T-helper 17 cell (primary cell): ENCODE results near the gene MYO5B. TPM values are rescaled to one million over a fixed set of nuclear protein-coding genes. Genes with fewer than 3 reads are reported as not detected.
"Not testable (repeated sequence)": the region's sequence is repeated elsewhere in the genome, so short reads cannot be mapped to it uniquely, and the experiment has no call there.

Source experiments
- ATAC-seq: fragments of 150-1000 bp; cut with Tn5 transposase; 2 replicates; pipeline ENCODE4 v1.10.0; 2021; ENCODE audit warnings: mild to moderate bottlenecking, moderate library complexity
- DNase-seq, 3 donors: peaks; one replicate each; pipeline versions ENCODE4 v3.0.0 to v3.0.0-alpha.2; 2020 to 2021
- H3K9me3 ChIP-seq: one replicate; pipeline ENCODE4 v1.7.0; 2013; ENCODE audit warnings: low read length, mild to moderate bottlenecking; ENCODE audit not compliant: control insufficient read depth, poor library complexity, severe bottlenecking
- H3K27ac Mint-ChIP-seq: one replicate; pipeline ENCODE4 v1.8.0; 2022; ENCODE audit warnings: mild to moderate bottlenecking, moderate library complexity, mixed read lengths
- H3K27me3 Mint-ChIP-seq: one replicate; pipeline ENCODE4 v1.8.0; 2022; ENCODE audit warnings: mixed read lengths
- H3K36me3 Mint-ChIP-seq: one replicate; pipeline ENCODE4 v1.8.0; 2022; ENCODE audit warnings: low read depth, mixed read lengths
- H3K4me1 Mint-ChIP-seq: one replicate; pipeline ENCODE4 v1.8.0; 2022; ENCODE audit warnings: mild to moderate bottlenecking, mixed read lengths
- H3K4me3 Mint-ChIP-seq: one replicate; pipeline ENCODE4 v1.8.0; 2022; ENCODE audit warnings: mild to moderate bottlenecking, moderate library complexity, mixed read lengths
- total RNA-seq, 4 donors: library from RNA in 2 of 4; stranded (reverse) in 2 of 4; gene quantifications; one replicate each; pipeline ENCODE4 v1.2.3 and lab custom pipeline; 2022 to 2026

The MYO5B gene
- under 1 TPM in 1 of 2 donors, not detected in 1; 0.12 TPM for total RNA-seq
- 0.08 to 0.46 reads per million in 2 donors for total RNA-seq (lab: John Stamatoyannopoulos, UW)

GRCh38 chr18:50194631-50195532 is at the start of gene MYO5B:
MYO5B (minus strand) TSS chr18:50195147; CDS start chr18:50194793, 354 bp downstream.
- Mint-ChIP-seq H3K4me3 (peak within 1 kb of the TSS; percentile 77), H3K27me3 (peaks cover 82% of the 10 kb centered on the region), H3K4me1 (peaks cover 10% of the 10 kb centered on the region), H3K27ac (no peak within 1 kb of the TSS), H3K36me3 (peaks cover 7% of the 10 kb centered on the region)
- no peaks in the 10 kb centered on the region for H3K9me3 ChIP-seq
- DNase-seq (peak in 1 of 3 donors; percentile 31), ATAC-seq (peak; percentile 90)

DNA sequence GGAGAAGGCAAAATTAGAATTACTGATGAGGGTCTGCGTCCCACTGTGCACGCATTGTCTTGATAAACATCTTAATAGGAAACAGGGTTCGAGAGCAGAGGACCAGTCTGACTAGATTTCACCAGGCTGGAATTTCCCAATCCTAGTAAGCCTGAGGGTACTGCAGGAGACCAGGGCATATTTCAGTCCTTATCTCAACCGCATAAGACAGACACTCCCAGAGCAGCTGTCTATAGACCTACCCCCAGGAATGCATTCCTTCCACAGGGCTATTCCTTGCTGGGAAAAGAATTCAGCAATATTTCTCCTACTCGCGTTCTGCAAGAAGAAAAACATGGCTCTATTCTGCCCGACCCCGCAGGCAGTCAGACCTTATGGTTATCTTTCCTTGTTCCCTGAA is 46.8 kb upstream of the MYO5B start:
- H3K4me3 Mint-ChIP-seq, H3K9me3 ChIP-seq, H3K27ac Mint-ChIP-seq, H3K27me3 Mint-ChIP-seq, DNase-seq, H3K4me1 Mint-ChIP-seq, ATAC-seq, H3K36me3 Mint-ChIP-seq: not testable (repeated sequence)

- ATAC-seq, result no peak
Measured at GRCh38 chr18:50240080-50240563, 45.2 kb upstream of the MYO5B start.

DNA sequence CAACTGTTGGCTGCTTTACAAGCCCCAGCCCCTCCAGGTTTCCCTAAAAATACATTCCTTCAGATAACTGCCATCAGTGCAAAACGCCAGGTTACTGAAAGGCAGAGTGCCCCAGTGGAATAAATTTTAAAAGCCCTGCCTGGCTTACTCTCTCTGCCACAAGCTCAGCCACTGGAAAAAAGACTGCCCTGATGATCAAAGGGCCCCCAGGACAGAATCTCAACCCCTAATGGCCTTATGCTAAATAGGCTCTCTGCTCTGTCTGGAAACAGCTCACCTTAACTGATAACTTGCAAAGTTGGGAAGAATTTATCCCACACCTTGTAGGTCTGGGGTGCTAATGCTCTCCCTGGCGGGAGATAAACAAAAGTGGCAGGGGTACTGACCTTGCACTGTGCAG is 37.5 kb upstream of the MYO5B start:
- H3K9me3 ChIP-seq, result no peaks in the 10 kb centered on the region
- H3K27me3 Mint-ChIP-seq, result peaks cover 46% of the 10 kb centered on the region
- peaks cover 3% of the 10 kb centered on the region for H3K36me3 Mint-ChIP-seq
- H3K4me1 Mint-ChIP-seq, result peaks cover 4% of the 10 kb centered on the region
- H3K27ac Mint-ChIP-seq, result no peak overlapping the region
- ATAC-seq, result no peak
- H3K4me3 Mint-ChIP-seq, result no peak overlapping the region
- no peak for DNase-seq

More at GRCh38 chr18:50240080-50240563, 45.2 kb upstream of the MYO5B start:
- DNase-seq, result no peak
- Mint-ChIP-seq H3K36me3 (no peaks in the 10 kb centered on the region), H3K4me1 (no peaks in the 10 kb centered on the region), H3K27me3 (peaks cover under 1% of the 10 kb centered on the region), H3K27ac (no peak overlapping the region), H3K4me3 (no peak overlapping the region)
- H3K9me3 ChIP-seq, result no peaks in the 10 kb centered on the region

- peaks cover 5% of the 10 kb centered on the region for H3K36me3 Mint-ChIP-seq
- no peak overlapping the region for H3K4me3 Mint-ChIP-seq
- no peak for DNase-seq
- H3K27me3 Mint-ChIP-seq, result peaks cover 46% of the 10 kb centered on the region
- no peak for ATAC-seq
- H3K9me3 ChIP-seq, result no peaks in the 10 kb centered on the region
- peaks cover 4% of the 10 kb centered on the region for H3K4me1 Mint-ChIP-seq
- H3K27ac Mint-ChIP-seq, result no peak overlapping the region
Measured at GRCh38 chr18:50231621-50232020, 36.7 kb upstream of the MYO5B start.

DNA sequence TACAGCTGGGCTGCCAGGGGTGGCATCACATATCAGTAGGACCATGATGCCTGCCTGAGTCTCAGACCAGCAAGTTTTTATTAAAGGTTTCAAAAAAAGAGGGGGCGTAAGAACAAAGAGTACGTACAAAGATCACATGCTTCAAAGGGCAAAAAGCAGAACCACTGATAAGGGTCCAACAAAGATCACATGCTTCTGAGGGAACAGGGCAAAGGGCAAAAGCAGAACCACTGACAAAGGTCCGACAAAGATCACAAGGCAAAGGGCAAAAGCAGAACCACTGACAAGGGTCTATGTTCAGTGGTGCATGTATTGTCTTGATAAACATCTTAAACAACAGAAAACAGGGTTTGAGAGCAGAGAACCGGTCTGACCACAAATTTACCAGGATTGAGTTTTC is 25.3 kb upstream of the MYO5B start:
- ATAC-seq, H3K4me1 Mint-ChIP-seq, H3K27ac Mint-ChIP-seq, H3K4me3 Mint-ChIP-seq, DNase-seq, H3K36me3 Mint-ChIP-seq, H3K9me3 ChIP-seq: not testable (repeated sequence)
- H3K27me3 Mint-ChIP-seq, result peaks cover 61% of the 10 kb centered on the region

DNA sequence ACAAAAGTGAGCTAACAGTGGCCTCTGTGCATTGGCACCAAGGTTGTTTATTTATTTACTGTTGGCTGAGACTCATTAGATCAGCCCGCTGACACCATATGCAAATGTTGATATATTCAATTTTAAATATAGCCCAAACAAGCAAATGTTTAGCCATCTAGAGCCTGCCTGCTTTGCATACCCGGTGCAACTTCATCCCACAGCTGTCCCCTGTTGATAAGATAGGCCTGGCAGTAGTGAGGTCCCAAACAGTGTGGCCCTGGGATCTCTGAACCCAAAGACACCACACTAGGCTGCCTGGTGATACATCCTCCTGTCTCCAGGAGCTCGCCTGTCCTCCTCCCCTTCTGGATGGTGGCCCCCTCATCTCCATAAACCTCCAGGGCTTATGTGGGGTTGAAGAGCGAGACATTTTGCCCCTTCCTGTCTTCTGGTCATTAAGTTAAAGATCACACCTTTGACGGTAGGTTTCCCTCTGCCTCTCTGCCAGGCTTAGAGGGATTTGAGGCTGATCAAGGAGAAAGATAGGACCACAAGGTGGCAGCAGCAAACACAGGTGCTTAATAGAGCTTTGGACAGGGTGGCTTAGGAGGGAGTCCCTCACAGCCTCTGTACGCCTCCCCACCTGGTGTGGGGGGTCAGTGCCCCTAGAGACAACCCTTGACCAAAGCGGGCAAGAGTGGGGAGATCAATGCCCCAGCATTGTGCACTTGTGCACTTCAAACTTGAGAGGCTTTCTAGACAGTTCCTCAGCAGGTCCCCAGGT is 23.7 kb upstream of the MYO5B start:
- H3K9me3 ChIP-seq, result peaks cover 3% of the 10 kb centered on the region
- DNase-seq (peak in 1 of 3 donors; percentile 24), ATAC-seq (peak; percentile 52)
- Mint-ChIP-seq H3K27me3 (peaks cover 72% of the 10 kb centered on the region), H3K36me3 (peaks cover 3% of the 10 kb centered on the region), H3K4me3 (no peak overlapping the region), H3K4me1 (peaks cover 2% of the 10 kb centered on the region), H3K27ac (no peak overlapping the region)

DNA sequence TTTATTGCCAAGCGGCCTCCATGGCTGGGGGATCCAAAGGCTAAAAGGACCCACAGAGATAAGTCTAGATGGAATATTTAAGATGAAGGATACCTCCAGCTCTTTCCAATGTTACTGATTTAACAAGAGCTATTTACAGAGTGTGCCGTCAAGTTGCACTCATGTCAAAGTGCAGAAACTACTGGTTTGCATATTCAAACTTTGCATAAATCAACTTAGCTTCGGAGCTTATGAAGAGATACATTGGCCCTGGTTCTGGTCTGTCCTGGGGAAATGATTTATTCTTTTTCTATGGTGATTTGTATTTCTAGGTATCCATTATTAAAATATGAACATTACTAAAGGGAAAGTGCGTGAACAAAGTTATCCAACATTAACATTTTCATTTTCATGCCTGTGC is 14.4 kb upstream of the MYO5B start:
- peaks cover 4% of the 10 kb centered on the region for H3K36me3 Mint-ChIP-seq
- peaks cover 90% of the 10 kb centered on the region for H3K27me3 Mint-ChIP-seq
- DNase-seq (no peak), ATAC-seq (no peak)
- H3K4me1 Mint-ChIP-seq, result peaks cover 4% of the 10 kb centered on the region
- no peaks in the 10 kb centered on the region for H3K9me3 ChIP-seq
- no peak overlapping the region for H3K4me3 Mint-ChIP-seq
- H3K27ac Mint-ChIP-seq, result no peak overlapping the region

GRCh38 chr18:50207722-50208121 is 12.8 kb upstream of the MYO5B start:
- Mint-ChIP-seq H3K27me3 (peaks cover 94% of the 10 kb centered on the region), H3K4me3 (no peak overlapping the region), H3K36me3 (peaks cover 4% of the 10 kb centered on the region), H3K4me1 (peaks cover 10% of the 10 kb centered on the region), H3K27ac (no peak overlapping the region)
- no peaks in the 10 kb centered on the region for H3K9me3 ChIP-seq
- DNase-seq, result no peak
- no peak for ATAC-seq

DNA sequence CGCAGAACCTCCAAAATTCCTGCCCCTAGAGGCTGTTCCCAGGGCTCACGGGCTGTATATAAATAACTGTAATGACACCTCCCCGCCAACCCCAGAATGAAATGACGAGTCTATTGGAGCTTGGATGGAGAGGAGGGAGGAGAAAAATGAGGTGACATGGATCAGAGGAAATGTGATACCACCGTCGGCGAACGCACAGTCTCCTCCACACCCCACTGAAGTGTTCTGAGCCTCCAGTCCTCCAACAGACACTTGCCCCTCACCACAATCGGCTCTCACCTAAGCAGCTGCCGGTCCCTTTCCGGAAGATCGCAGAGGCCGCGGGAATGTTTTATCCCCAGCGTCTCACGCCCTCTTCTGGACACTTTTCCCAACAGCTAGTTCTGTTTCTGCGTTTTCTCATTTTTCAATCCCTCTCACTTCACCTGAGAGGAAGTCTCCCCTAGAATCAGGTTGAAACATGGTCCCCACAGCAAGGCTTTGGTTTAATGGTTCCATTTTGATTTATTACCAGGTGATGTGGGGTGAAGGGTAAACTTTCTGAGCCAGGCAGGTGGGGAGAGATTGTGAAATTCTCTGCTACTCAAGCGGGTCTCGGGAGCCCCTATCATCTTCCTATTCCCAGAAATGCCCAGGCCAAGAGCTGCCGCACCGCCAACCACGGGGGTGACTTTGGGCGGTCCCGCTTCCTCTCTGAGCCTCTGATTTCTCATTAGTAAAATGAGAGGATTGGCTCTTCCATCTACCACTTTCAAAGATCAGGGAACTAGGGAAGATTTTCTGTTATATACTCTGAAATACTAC is 9.1 kb upstream of the MYO5B start:
- peaks cover 9% of the 10 kb centered on the region for H3K4me1 Mint-ChIP-seq
- DNase-seq (no peak), ATAC-seq (no peak)
- H3K36me3 Mint-ChIP-seq, result peaks cover 4% of the 10 kb centered on the region
- peaks cover 73% of the 10 kb centered on the region for H3K27me3 Mint-ChIP-seq
- H3K9me3 ChIP-seq, result no peaks in the 10 kb centered on the region
- H3K27ac Mint-ChIP-seq, result no peak overlapping the region
- H3K4me3 Mint-ChIP-seq, result no peak overlapping the region

- Mint-ChIP-seq H3K4me3 (no peak overlapping the region), H3K27ac (no peak overlapping the region), H3K4me1 (peaks cover 12% of the 10 kb centered on the region), H3K27me3 (peaks cover 77% of the 10 kb centered on the region), H3K36me3 (peaks cover 9% of the 10 kb centered on the region)
- DNase-seq (no peak), ATAC-seq (no peak)
- no peaks in the 10 kb centered on the region for H3K9me3 ChIP-seq
Measured at GRCh38 chr18:50201476-50202018, 6.6 kb upstream of the MYO5B start.

GRCh38 chr18:50199921-50200320 is 5.0 kb upstream of the MYO5B start:
- no peak for ATAC-seq
- H3K4me1 Mint-ChIP-seq, result peaks cover 15% of the 10 kb centered on the region
- DNase-seq, result no peak
- H3K4me3 Mint-ChIP-seq, result no peak overlapping the region
- H3K27ac Mint-ChIP-seq, result no peak overlapping the region
- peaks cover 73% of the 10 kb centered on the region for H3K27me3 Mint-ChIP-seq
- peaks cover 7% of the 10 kb centered on the region for H3K36me3 Mint-ChIP-seq
- no peaks in the 10 kb centered on the region for H3K9me3 ChIP-seq
